Mesenchymal stem cell (in vitro differentiated cells and primary cell): Measurements from ENCODE around the gene ETV6.
A peak's percentile ranks its signal among the peaks of the same experiment; 100 is the strongest.

Experiments
- DNase-seq: peaks from one replicate; pipeline ENCODE4 v3.0.0-alpha.2; 2013
- H2AFZ ChIP-seq: one replicate; pipeline ENCODE4 v1.6.1; 2013; ENCODE audit warnings: low read depth, mild to moderate bottlenecking, control low read depth, inconsistent platforms, low read length, moderate library complexity
- H2AK5ac ChIP-seq: 2 replicates; pipeline ENCODE4 v1.6.1; 2013; ENCODE audit warnings: low read length, moderate library complexity, mild to moderate bottlenecking, inconsistent platforms; ENCODE audit not compliant: severe bottlenecking
- H2BK120ac ChIP-seq: one replicate; pipeline ENCODE4 v1.6.1; 2013; ENCODE audit warnings: low read depth, mild to moderate bottlenecking, inconsistent platforms, low read length, moderate library complexity
- H2BK12ac ChIP-seq, 2 experiments: one replicate each; pipeline ENCODE4 v1.6.1; 2013; ENCODE audit warnings: inconsistent platforms in 2 of 2, low read length in 2 of 2, mild to moderate bottlenecking in 2 of 2, moderate library complexity in 2 of 2, control low read depth in 1 of 2
- H2BK15ac ChIP-seq: one replicate; pipeline ENCODE4 v1.6.1; 2013; ENCODE audit warnings: mild to moderate bottlenecking, low read depth, inconsistent platforms; ENCODE audit not compliant: poor library complexity, severe bottlenecking
- H2BK5ac ChIP-seq: 2 replicates; pipeline ENCODE4 v1.6.1; 2013; ENCODE audit warnings: low read depth, mild to moderate bottlenecking, low read length, control low read depth, inconsistent platforms; ENCODE audit not compliant: poor library complexity, severe bottlenecking
- H3K14ac ChIP-seq, 2 experiments: one replicate each; pipeline ENCODE4 v1.6.1; 2013; ENCODE audit warnings: inconsistent platforms in 2 of 2, low read length in 2 of 2, control low read depth in 1 of 2, mild to moderate bottlenecking in 1 of 2, moderate library complexity in 1 of 2
- H3K18ac ChIP-seq, 2 experiments: one replicate each; pipeline ENCODE4 v1.6.1; 2013; ENCODE audit warnings: inconsistent platforms in 2 of 2, low read length in 2 of 2, control low read depth in 1 of 2, low read depth in 1 of 2, mild to moderate bottlenecking in 1 of 2
- H3K23ac ChIP-seq, 2 experiments: one replicate each; pipeline ENCODE4 v1.6.1; 2013; ENCODE audit warnings: inconsistent platforms in 2 of 2, low read length in 2 of 2, mild to moderate bottlenecking in 2 of 2, moderate library complexity in 2 of 2, control low read depth in 1 of 2
- H3K27ac ChIP-seq: 2 replicates; pipeline ENCODE4 v1.5.1; 2013; ENCODE audit warnings: mild to moderate bottlenecking, moderate library complexity, low read length, control low read depth, inconsistent platforms; ENCODE audit not compliant: poor library complexity, severe bottlenecking
- H3K27me3 ChIP-seq, 2 experiments: 2 replicates each; pipeline versions ENCODE4 v1.6.1 to v1.7.0; 2013; ENCODE audit warnings: low read length in 2 of 2, mild to moderate bottlenecking in 2 of 2, moderate library complexity in 2 of 2, control low read depth in 1 of 2, inconsistent platforms in 1 of 2; ENCODE audit not compliant: control insufficient read depth in 1 of 2, insufficient read depth in 1 of 2
- H3K36me3 ChIP-seq, 2 experiments: 2 replicates each; pipeline versions ENCODE4 v1.6.1 to v1.7.0; 2013; ENCODE audit warnings: low read length in 2 of 2, control low read depth in 1 of 2, inconsistent platforms in 1 of 2, low read depth in 1 of 2, mild to moderate bottlenecking in 1 of 2; ENCODE audit not compliant: insufficient read depth in 2 of 2, control insufficient read depth in 1 of 2
- H3K4ac ChIP-seq, 2 experiments: one replicate each; pipeline ENCODE4 v1.6.1; 2013; ENCODE audit warnings: inconsistent platforms in 2 of 2, low read length in 2 of 2, mild to moderate bottlenecking in 2 of 2, moderate library complexity in 2 of 2, control low read depth in 1 of 2, low read depth in 1 of 2
- H3K4me1 ChIP-seq: 2 replicates; pipeline ENCODE4 v1.6.1; 2013; ENCODE audit warnings: low read depth, low read length, control low read depth; ENCODE audit not compliant: control insufficient read depth, insufficient read depth
- H3K4me2 ChIP-seq: 2 replicates; pipeline ENCODE4 v1.6.1; 2013; ENCODE audit warnings: low read length, mild to moderate bottlenecking, inconsistent platforms; ENCODE audit not compliant: poor library complexity, severe bottlenecking
- H3K4me3 ChIP-seq, 2 experiments: 2 replicates each; pipeline versions ENCODE4 v1.5.1 to v1.7.0; 2013; ENCODE audit warnings: low read length in 2 of 2, mild to moderate bottlenecking in 2 of 2, control low read depth in 1 of 2, low read depth in 1 of 2; ENCODE audit not compliant: insufficient read depth in 1 of 2
- H3K79me1 ChIP-seq: replicated peaks from 2 replicates; pipeline ENCODE4 v1.6.1; 2013; ENCODE audit warnings: mild to moderate bottlenecking, control low read depth, low read length, inconsistent platforms; ENCODE audit not compliant: poor library complexity, severe bottlenecking
- H3K9ac ChIP-seq: 2 replicates; pipeline ENCODE4 v1.7.0; 2013; ENCODE audit warnings: mild to moderate bottlenecking, low read length, moderate library complexity
- H3K9me3 ChIP-seq: 2 replicates; pipeline ENCODE4 v1.7.0; 2013; ENCODE audit warnings: mild to moderate bottlenecking, low read length; ENCODE audit not compliant: control insufficient read depth
- H4K8ac ChIP-seq: one replicate; pipeline ENCODE4 v1.6.1; 2013; ENCODE audit warnings: inconsistent platforms, mild to moderate bottlenecking, low read length, moderate library complexity
- H4K91ac ChIP-seq: one replicate; pipeline ENCODE4 v1.6.1; 2013; ENCODE audit warnings: mild to moderate bottlenecking, low read length, inconsistent platforms
- WGBS: methylation state at CpG from one replicate; pipeline ENCODE4 v1.1.7; 2013; ENCODE audit warnings: mixed read lengths; 5-methylcytosine and 5-hydroxymethylcytosine counted together

The ETV6 gene

GRCh38 chr12:11812241-11812585 lies 162.7 kb downstream of the ETV6 start:
- Histone ChIP-seq H3K4me2 (peak overlapping the region; percentile 62), H3K27ac (peak overlapping the region; percentile 98), H3K18ac (peak overlapping the region; percentile 82 to 92), H3K9me3 (no peaks in the 10 kb centered on the region), H2AFZ (no peak overlapping the region), H2AK5ac (peak overlapping the region; percentile 90), H3K27me3 (no peaks in the 10 kb centered on the region), H3K4me1 (peaks cover 12% of the 10 kb centered on the region), H3K9ac (peak overlapping the region; percentile 74), H4K91ac (no peak overlapping the region), H3K36me3 (no peaks in the 10 kb centered on the region), H2BK15ac (no peak overlapping the region), H3K79me1 (peaks cover 29% of the 10 kb centered on the region), H2BK12ac (peak overlapping the region in 1 of 2 experiments; percentile 54), H4K8ac (peak overlapping the region; percentile 89), H3K4ac (peak overlapping the region in 1 of 2 experiments; percentile 94), H3K4me3 (peak overlapping the region in 1 of 2 experiments; percentile 66), H2BK5ac (peak overlapping the region; percentile 40), H3K14ac (no peak overlapping the region), H2BK120ac (no peak overlapping the region), H3K23ac (no peak overlapping the region)
- 67% methylated on average over 2 of the region's 2 CpGs for WGBS
- DNase-seq: no peak

GRCh38 chr12:11812586-11813437 lies 163.3 kb downstream of the ETV6 start:
- Histone ChIP-seq H3K27ac (peak overlapping the region; percentile 98), H2BK5ac (peak overlapping the region; percentile 74), H3K4me1 (peaks cover 12% of the 10 kb centered on the region), H3K4ac (peak overlapping the region; percentile 79 to 94), H3K9me3 (no peaks in the 10 kb centered on the region), H3K14ac (peak overlapping the region in 1 of 2 experiments; percentile 97), H3K27me3 (no peaks in the 10 kb centered on the region), H3K36me3 (no peaks in the 10 kb centered on the region), H4K8ac (peak overlapping the region; percentile 89), H2AFZ (peak overlapping the region; percentile 80), H2BK12ac (peak overlapping the region; percentile 44 to 85), H3K18ac (peak overlapping the region; percentile 82 to 92), H2BK120ac (peak overlapping the region; percentile 93), H3K23ac (peak overlapping the region in 1 of 2 experiments; percentile 97), H2AK5ac (peak overlapping the region; percentile 90), H3K79me1 (peaks cover 30% of the 10 kb centered on the region), H3K9ac (peak overlapping the region; percentile 74), H4K91ac (peak overlapping the region; percentile 89), H3K4me3 (peak overlapping the region; percentile 46 to 66), H3K4me2 (peak overlapping the region; percentile 62), H2BK15ac (peak overlapping the region; percentile 92)
- 5% methylated on average over 10 of the region's 18 CpGs for WGBS
- peak; percentile 59 for DNase-seq

GRCh38 chr12:11813438-11813813 lies 164.0 kb downstream of the ETV6 start:
- H3K14ac ChIP-seq: no peak overlapping the region
- H3K4me3 ChIP-seq: peak overlapping the region in 1 of 2 experiments; percentile 66
- no peak overlapping the region for H2AFZ ChIP-seq
- H3K4me2 ChIP-seq: peak overlapping the region; percentile 62
- H2BK15ac ChIP-seq: no peak overlapping the region
- peaks cover 12% of the 10 kb centered on the region for H3K4me1 ChIP-seq
- H2BK120ac ChIP-seq: peak overlapping the region; percentile 93
- H3K36me3 ChIP-seq: no peaks in the 10 kb centered on the region
- no peak for DNase-seq
- peak overlapping the region; percentile 89 for H4K91ac ChIP-seq
- 0% methylated on average over 2 of the region's 3 CpGs for WGBS
- no peaks in the 10 kb centered on the region for H3K27me3 ChIP-seq
- H2AK5ac ChIP-seq: peak overlapping the region; percentile 90
- peak overlapping the region; percentile 74 for H2BK5ac ChIP-seq
- peak overlapping the region; percentile 74 for H3K9ac ChIP-seq
- H3K18ac ChIP-seq: peak overlapping the region; percentile 82 to 88
- no peak overlapping the region for H3K23ac ChIP-seq
- no peaks in the 10 kb centered on the region for H3K9me3 ChIP-seq
- H2BK12ac ChIP-seq: peak overlapping the region; percentile 38 to 85
- peaks cover 32% of the 10 kb centered on the region for H3K79me1 ChIP-seq
- H3K4ac ChIP-seq: peak overlapping the region; percentile 79 to 94
- peak overlapping the region; percentile 89 for H4K8ac ChIP-seq
- peak overlapping the region; percentile 98 for H3K27ac ChIP-seq

- peaks cover 14% of the 10 kb centered on the region for H3K4me1 ChIP-seq
- H2AK5ac ChIP-seq: no peak overlapping the region
- H3K27ac ChIP-seq: peak overlapping the region; percentile 98
- H3K79me1 ChIP-seq: peaks cover 40% of the 10 kb centered on the region
- no peak overlapping the region for H2BK120ac ChIP-seq
- no peak overlapping the region for H3K4me2 ChIP-seq
- H3K9ac ChIP-seq: no peak overlapping the region
- H2BK15ac ChIP-seq: no peak overlapping the region
- H3K14ac ChIP-seq: no peak overlapping the region
- no peaks in the 10 kb centered on the region for H3K27me3 ChIP-seq
- H3K4me3 ChIP-seq: no peak overlapping the region
- H3K18ac ChIP-seq: no peak overlapping the region
- H2BK12ac ChIP-seq: no peak overlapping the region
- peak; percentile 84 for DNase-seq
- peaks cover 3 to 8% of the 10 kb centered on the region in 2 experiments for H3K36me3 ChIP-seq
- no peak overlapping the region for H4K8ac ChIP-seq
- no peak overlapping the region for H4K91ac ChIP-seq
- WGBS: 18% methylated on average over 2 of the region's 3 CpGs
- H2BK5ac ChIP-seq: no peak overlapping the region
- H3K9me3 ChIP-seq: no peaks in the 10 kb centered on the region
- H3K4ac ChIP-seq: no peak overlapping the region
- H2AFZ ChIP-seq: no peak overlapping the region
- H3K23ac ChIP-seq: no peak overlapping the region
Measured at GRCh38 chr12:11814374-11814773, 164.9 kb downstream of the ETV6 start.
